Activated CD4-positive, alpha-beta T cell treated with anti-CD3 and anti-CD28 coated beads, Interleukin-2, amount 50 U/mL, for 16 hours (primary cell): ENCODE results near the gene FRMD4A.

ENCODE experiments used
- DNase-seq: peaks from one replicate; pipeline ENCODE4 v3.0.0-alpha.2; 2020

Gene FRMD4A

GRCh38 chr10:14004536-14004935 lies 326.2 kb downstream of the FRMD4A start:
- DNase-seq = no peak

GRCh38 chr10:14003517-14004184 lies 327.1 kb downstream of the FRMD4A start:
- no peak for DNase-seq

- DNase-seq = no peak
Measured at GRCh38 chr10:14001298-14002040, 329.3 kb downstream of the FRMD4A start.

GRCh38 chr10:13998163-13998835 lies 332.4 kb downstream of the FRMD4A start:
- DNase-seq = no peak

GRCh38 chr10:13997650-13998049 lies 333.1 kb downstream of the FRMD4A start:
- no peak for DNase-seq

- DNase-seq = no peak
Measured at GRCh38 chr10:13994932-13995331, 335.8 kb downstream of the FRMD4A start.

GRCh38 chr10:13993673-13994089 lies 337.0 kb downstream of the FRMD4A start:
- no peak for DNase-seq

GRCh38 chr10:13993169-13993568 lies 337.6 kb downstream of the FRMD4A start:
- no peak for DNase-seq

- no peak for DNase-seq
Measured at GRCh38 chr10:13991353-13991752, 339.4 kb downstream of the FRMD4A start.

- no peak for DNase-seq
Measured at GRCh38 chr10:13990946-13991345, 339.8 kb downstream of the FRMD4A start.

- DNase-seq = no peak
Measured at GRCh38 chr10:13990392-13990805, 340.3 kb downstream of the FRMD4A start.

- DNase-seq = no peak
Measured at GRCh38 chr10:13989616-13990015, 341.1 kb downstream of the FRMD4A start.

- peak; percentile 2 for DNase-seq
Measured at GRCh38 chr10:13987446-13987845, 343.3 kb downstream of the FRMD4A start.

- DNase-seq = no peak
Measured at GRCh38 chr10:13984647-13985155, 346.0 kb downstream of the FRMD4A start.

- no peak for DNase-seq
Measured at GRCh38 chr10:13983035-13983434, 347.7 kb downstream of the FRMD4A start.

GRCh38 chr10:13978533-13979115 lies 352.1 kb downstream of the FRMD4A start:
- DNase-seq = no peak

- no peak for DNase-seq
Measured at GRCh38 chr10:13977861-13978532, 352.7 kb downstream of the FRMD4A start.

- DNase-seq = no peak
Measured at GRCh38 chr10:13973742-13974141, 357.0 kb downstream of the FRMD4A start.

GRCh38 chr10:13972609-13973008 lies 358.1 kb downstream of the FRMD4A start:
- DNase-seq = no peak

GRCh38 chr10:13971601-13972475 lies 358.9 kb downstream of the FRMD4A start:
- no peak for DNase-seq

GRCh38 chr10:13970957-13971353 lies 359.8 kb downstream of the FRMD4A start:
- DNase-seq = no peak
